Stimulated activated CD4-positive, alpha-beta T cell treated with anti-CD3 and anti-CD28 coated beads, Interleukin-1b, Interleukin-23, amount 100 ng/mL, for 4 hours (primary cell): ENCODE measurements around the gene SEZ6L2.
"Not testable (repeated sequence)": the region's sequence is repeated elsewhere in the genome, so short reads cannot be mapped to it uniquely, and the experiment has no call there.

Experiments used
- DNase-seq, 2 donors: peaks; one replicate each; pipeline ENCODE4 v3.0.0-alpha.2; 2020; ENCODE audit warnings: low read depth in 2 of 2

The SEZ6L2 gene

DNA sequence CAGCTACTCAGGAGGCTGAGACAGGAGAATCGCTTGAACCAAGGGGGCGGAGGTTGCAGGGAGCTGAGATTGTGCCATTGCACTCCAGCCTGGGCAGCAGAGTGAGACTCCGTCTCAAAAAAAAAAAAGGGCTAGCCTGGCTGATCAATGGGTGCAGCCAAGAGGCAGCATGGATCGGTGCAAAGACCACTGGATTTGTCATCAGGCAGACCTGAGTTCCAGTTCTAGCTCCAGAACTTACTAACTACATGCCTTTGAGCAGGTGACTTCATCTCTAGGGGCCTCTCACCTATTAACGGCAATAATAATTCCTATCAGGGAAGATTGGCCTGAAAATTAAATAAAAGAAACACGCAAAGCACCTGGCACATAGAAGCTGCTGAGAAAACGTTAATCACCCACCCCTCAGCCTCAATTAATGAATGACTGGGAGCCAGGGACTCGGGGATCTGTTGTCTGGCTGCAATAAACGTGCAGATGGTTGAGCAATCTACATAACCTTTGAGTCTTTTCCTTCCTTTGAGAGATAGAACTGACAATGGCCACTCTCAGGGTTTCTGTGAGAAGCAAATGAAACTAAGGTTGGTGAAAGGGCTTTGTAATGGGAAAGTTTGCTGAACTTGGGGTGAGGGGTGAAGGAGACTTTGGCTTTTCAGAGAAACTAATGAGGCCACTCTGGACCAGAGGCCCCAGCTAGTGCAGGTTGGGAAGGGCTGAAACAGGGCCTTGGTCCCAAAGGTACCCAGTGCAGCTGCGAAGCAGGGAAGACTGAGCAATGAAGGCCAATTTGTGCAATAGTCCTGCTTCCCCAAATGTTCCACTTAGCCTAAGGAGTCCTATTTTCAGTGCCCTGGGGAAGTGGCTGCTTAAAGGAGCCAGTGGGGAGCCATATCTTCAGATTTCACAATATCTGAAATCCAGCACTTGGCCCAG is 7.6 kb downstream of the SEZ6L2 start:
- DNase-seq: no peak

DNA sequence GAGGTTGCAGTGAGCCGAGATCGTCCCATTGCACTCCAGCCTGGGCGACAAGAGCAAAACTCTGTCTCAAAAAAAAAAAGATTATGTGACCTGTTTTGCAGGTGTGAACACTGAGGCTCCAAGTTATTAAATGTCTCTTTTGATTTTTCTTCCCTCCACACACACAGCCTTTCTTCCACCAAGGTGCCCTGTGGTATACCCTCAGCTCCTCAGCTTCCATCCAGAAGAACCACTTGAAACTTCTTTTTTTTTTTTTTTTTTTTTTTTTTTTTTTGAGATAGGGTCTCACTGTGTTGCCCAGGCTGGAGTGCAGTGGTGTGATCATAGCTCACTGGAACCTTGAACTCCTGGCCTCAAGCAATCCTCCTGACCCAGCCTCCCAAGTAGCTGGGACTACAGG is 10.0 kb downstream of the SEZ6L2 start:
- DNase-seq: not testable (repeated sequence)

- DNase-seq: no peak
Measured at GRCh38 chr16:29883987-29884386, 15.4 kb downstream of the SEZ6L2 start.

- no peak for DNase-seq
Measured at GRCh38 chr16:29881050-29881449, 18.3 kb downstream of the SEZ6L2 start.

DNA sequence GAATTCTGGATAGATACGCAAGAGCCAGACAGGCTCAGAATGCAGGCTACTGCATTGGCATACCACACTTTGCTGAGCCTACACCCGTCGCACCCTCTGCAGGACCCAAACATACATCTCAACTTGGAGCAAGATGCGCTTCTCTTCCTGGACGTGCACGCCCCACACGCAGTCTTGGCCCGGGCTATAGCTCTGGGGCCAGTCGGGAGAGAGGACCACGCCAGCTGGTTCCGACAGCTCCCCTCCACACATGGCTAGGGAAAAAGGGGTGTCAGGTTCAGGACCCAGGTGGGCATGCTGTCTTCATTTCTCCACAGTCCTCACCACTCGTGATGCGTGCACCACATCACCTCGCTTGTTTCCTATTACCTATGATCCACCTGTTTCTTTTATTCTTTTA is 21.2 kb downstream of the SEZ6L2 start:
- DNase-seq: no peak

DNA sequence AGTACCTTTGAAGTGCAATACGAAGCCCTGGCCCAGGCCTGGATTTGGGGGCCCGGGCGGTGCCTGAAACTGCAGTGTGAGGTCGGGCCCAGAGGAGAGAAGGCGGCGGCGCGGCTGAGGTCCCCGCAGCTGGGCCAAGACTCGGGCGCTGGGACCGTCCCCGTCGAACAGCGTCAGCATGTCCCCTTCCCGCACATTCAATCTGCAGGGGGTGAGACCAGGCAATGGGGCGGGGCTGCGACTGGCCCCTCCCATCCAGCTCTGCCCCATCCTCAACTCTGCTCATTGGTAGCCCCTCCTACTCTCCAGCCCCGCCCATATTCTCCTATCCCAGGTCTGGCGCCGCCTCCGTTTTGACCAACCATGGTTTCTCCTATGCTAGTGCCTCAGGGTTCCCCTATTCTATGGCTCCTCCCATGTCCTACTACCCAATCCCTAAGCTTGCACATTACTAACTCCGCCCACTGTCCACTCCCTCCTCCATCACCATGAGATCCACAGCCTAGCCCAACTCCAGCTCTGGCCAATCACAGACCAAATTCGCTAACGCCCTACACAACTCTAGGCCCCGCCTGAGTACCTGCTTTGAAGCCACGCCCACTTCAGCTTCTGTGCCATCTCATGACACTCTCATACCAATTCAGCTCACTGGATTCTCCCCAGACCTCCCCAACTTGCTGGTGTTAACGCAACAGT is 21.9 kb downstream of the SEZ6L2 start:
- peak; percentile 17 to 38 for DNase-seq

- DNase-seq: peak; percentile 25 to 46
Measured at GRCh38 chr16:29876594-29877249, 22.6 kb downstream of the SEZ6L2 start.

DNA sequence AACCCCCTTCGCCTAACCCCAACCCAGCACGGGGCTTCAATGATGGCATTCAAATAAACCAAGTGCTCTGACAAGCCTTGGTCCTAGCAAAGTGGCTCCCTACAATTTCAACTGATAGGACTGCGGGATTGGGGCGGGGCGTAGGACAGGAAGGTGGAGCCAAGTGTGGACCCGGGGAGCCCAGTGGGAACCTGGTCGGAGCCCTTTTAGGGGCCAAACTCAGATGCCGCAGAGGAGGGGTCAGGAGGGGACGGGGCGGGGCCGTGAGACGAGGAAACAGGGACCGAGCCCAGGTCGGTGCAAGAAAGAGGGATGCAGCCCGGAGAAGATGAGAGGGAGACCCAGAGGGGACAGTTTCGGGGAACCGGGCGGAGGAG is 23.1 kb downstream of the SEZ6L2 start:
- no peak for DNase-seq

- no peak for DNase-seq
Measured at GRCh38 chr16:29875206-29875605, 24.1 kb downstream of the SEZ6L2 start.

DNA sequence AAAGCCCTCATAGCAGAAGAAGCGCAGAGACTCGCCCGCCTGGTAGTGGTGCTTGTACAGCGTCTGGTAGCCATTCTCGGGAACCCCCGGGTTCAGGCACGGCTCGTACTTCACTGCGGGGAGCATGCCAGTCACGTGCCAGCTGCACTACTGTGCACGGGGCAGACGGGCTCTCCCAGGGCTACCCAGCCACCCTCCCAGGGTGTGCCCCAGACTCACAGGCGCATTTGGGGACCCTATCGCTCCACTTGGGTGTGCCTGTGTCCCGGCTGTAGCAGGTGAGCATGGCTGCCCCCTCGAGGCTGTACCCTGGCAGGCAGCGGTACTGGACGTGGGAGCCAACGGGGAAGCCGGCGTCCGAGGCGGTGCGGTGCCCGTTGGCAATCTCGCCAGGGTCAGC is 26.0 kb downstream of the SEZ6L2 start:
- no peak for DNase-seq

DNA sequence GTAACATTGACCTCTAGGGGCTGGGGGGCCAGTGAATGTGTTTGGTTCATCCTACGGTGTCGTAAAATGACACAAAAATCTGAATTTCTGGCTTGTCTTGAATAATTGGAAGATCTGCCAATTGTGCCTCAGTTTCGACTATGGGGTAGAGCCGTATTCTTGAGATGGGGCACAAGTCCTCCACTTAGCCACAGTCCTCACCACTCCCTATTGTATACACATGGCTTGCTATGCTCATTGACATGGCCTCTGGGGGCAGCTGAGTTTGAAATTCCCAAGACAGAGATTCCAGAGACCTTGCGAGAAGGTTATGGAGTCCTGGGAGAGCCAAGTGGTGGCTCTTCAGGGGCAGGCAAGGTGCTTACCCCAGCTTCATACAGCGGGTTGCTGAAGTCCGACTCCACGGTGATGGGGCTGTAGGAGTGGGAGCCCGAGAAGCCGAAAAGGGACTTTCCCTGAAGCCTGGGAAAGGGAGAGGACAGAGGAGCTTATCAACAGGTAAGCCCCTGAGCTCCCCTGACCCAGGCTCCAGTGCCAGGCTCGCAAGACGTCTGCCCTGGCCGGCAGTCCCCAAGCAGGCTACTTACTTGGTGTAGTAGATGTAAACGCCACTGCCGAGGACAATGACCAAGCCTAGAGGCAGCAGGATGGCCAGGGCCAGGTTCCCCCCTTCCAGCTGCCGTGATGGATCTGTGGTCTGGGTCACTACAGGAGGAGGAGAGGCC is 27.4 kb downstream of the SEZ6L2 start:
- no peak for DNase-seq

DNA sequence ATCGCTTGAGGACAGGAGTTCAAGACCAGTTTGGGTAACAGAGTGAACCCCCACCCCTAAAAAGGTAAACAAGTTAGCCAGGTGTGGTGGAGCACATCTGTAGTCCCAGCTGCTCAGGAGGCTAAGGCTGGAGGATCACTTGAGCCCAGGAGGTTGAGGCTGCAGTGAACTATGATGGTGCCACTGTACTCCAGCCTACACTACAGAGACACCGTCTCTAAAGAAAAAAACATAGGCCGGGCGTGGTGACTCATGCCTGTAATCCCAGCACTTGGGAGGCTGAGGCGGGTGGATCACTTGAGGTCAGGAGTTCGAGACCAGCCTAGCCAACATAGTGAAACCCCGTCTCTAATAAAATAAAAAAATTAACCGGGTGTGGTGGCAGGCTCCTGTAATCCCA is 30.3 kb downstream of the SEZ6L2 start:
- not testable (repeated sequence) for DNase-seq

DNA sequence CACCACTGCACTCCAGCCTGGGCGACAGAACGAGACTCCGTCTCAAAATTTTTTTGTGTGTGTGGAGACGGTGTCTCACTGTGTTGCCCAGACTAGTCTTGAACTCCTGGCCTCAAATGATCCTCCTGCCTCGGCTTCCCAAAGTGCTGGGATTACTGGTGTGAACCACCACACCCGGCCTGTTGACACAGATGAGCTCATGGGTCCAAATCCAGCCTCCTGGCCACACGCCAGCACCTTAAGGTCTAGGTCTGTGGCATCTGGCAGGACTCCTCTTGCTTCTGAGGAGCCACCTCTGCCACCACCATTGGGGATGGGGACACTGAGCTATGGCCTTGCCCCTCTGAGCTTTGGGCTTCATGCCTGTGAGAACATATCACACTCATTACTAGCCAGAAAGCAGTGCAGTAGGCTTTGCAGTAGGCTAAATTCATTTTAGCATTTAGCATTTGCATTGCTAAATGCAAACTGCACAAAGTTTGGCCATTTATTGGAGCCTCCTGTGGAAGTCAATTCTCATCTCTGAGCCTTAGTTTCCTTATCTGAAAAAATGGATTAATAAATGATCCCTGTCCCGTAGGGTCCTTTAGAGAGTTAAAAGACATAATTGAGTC is 30.8 kb downstream of the SEZ6L2 start:
- DNase-seq: no peak

DNA sequence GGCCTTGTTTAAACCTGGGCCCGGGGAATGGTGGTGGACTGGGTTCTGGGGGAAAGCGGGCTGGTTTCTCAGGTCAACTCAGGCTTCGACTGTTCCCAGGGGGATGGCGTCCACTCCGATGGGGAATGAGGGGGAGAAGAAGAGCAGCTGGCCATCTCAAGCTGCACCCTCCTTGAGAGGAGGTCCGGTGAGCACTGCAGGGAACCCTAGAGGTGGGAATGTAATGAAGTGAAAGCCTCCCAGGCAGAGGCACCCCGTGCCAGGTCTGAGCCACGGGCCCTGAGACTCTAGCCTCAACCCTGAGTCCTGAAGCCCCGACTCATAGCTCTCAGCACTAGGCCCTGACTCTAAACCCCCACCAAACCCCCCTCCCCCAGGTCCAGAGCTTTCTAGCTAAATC is 35.1 kb downstream of the SEZ6L2 start:
- no peak for DNase-seq

- no peak for DNase-seq
Measured at GRCh38 chr16:29863669-29863984, 35.7 kb downstream of the SEZ6L2 start.

- peak; percentile 81 to 91 for DNase-seq
Measured at GRCh38 chr16:29862884-29863668, 36.3 kb downstream of the SEZ6L2 start, which contains the start of gene CDIPT. CDIPT (minus strand) TSS chr16:29863226; CDS start chr16:29862857, 369 bp downstream.

- DNase-seq: no peak
Measured at GRCh38 chr16:29862383-29862883, 36.9 kb downstream of the SEZ6L2 start.

DNA sequence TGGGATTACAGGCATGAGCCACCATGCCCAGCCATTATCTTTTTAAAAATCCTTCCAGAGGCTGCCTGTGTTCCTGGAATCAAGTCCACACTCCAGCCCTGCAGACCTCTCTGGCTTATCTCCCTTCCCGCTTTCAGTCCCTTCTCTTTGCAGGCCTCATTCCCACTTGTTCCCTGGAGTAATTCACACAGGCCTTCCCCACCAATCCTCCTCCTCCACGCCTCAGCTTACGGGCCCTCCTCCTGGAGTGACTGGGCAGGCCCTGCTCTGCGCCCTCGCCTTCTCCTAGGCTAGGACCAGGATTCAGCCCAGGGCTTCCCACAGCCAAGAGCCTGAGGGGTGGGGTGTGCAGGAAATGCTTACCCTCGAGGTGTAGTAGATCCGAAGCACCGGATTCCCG is 39.1 kb downstream of the SEZ6L2 start:
- no peak for DNase-seq

DNA sequence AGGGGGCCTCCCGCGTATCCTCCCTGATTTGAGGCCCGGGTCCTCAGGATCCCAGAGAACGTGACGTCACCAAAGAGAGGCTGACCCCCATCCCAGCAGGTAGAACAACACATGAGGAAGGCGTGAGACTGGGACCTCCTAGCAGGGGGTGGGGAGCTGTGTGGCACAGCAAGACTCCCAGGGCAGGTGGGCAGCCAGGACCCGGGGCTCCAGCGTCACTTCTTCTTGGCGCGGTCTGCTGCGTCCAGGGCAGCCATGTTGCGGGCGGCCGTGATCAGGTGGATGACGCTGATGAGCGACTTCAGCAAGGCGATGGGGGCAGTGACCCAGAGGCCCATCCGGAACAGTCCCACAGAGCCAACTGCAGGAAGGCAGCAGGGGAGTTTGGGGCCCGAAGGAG is 40.4 kb downstream of the SEZ6L2 start:
- DNase-seq: no peak

GRCh38 chr16:29858149-29858849 is 41.1 kb downstream of the SEZ6L2 start:
- no peak for DNase-seq
